Measurements from ENCODE around the gene NUP188. TPM values are rescaled to one million over a fixed set of nuclear protein-coding genes. Genes with fewer than 3 reads are reported as not detected.

Gene NUP188
- total RNA-seq, 2 donors from 2014 or later: 34.6 to 88.6 TPM

GRCh38 chr9:129007035-129007765 is 59.7 kb downstream of the NUP188 start:
- peak overlapping the region; percentile 13 to 40 for H3K27ac ChIP-seq
- no peak for TF ChIP-seq POLR2A (IDR thresholded peaks at IDR 0.05)
- TF ChIP-seq, protein P1, sequence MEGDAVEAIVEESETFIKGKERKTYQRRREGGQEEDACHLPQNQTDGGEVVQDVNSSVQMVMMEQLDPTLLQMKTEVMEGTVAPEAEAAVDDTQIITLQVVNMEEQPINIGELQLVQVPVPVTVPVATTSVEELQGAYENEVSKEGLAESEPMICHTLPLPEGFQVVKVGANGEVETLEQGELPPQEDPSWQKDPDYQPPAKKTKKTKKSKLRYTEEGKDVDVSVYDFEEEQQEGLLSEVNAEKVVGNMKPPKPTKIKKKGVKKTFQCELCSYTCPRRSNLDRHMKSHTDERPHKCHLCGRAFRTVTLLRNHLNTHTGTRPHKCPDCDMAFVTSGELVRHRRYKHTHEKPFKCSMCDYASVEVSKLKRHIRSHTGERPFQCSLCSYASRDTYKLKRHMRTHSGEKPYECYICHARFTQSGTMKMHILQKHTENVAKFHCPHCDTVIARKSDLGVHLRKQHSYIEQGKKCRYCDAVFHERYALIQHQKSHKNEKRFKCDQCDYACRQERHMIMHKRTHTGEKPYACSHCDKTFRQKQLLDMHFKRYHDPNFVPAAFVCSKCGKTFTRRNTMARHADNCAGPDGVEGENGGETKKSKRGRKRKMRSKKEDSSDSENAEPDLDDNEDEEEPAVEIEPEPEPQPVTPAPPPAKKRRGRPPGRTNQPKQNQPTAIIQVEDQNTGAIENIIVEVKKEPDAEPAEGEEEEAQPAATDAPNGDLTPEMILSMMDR (IDR thresholded peaks at IDR 0.05): no peak
- TF ChIP-seq POLR2AphosphoS5 (IDR thresholded peaks at IDR 0.05): no peak
- H3K27me3 ChIP-seq (replicated peaks; ENCODE audit: insufficient read depth): no peaks in the 10 kb centered on the region
- 74% methylated on average over 14 of the region's 14 CpGs for WGBS
- no peaks in the 10 kb centered on the region for H3K4me1 ChIP-seq (replicated peaks)
- intact Hi-C loops (cut with DNase I): no loop called here
- H3K36me3 ChIP-seq: no peaks in the 10 kb centered on the region
- no peak for DNase-seq (ENCODE audit: low spot score)
- no peak overlapping the region for H3K4me3 ChIP-seq
- no peaks in the 10 kb centered on the region for H3K9me3 ChIP-seq

- TF ChIP-seq POLR2AphosphoS5 (IDR thresholded peaks at IDR 0.05): no peak
- no peak for TF ChIP-seq POLR2A (IDR thresholded peaks at IDR 0.05)
- TF ChIP-seq, protein P1 (IDR thresholded peaks at IDR 0.05): no peak
- peaks cover 0 to 7% of the 10 kb centered on the region in 2 donors for H3K36me3 ChIP-seq
These were observed 60.4 kb downstream of the NUP188 start for GRCh38 chr9:129007766-129008468.

GRCh38 chr9:129008469-129008965 is 61.0 kb downstream of the NUP188 start:
- WGBS: 84% methylated on average over 6 of the region's 6 CpGs
- no peaks in the 10 kb centered on the region for H3K27me3 ChIP-seq (replicated peaks; ENCODE audit: insufficient read depth)
- intact Hi-C loops (cut with DNase I): no loop called here

More at GRCh38 chr9:129007766-129008468, 60.4 kb downstream of the NUP188 start:
- H3K27me3 ChIP-seq (replicated peaks; ENCODE audit: insufficient read depth): no peaks in the 10 kb centered on the region
- no peak for DNase-seq (ENCODE audit: low spot score)
- 63% methylated on average over 18 of the region's 18 CpGs for WGBS
- intact Hi-C loops (cut with DNase I): no loop called here
- no peaks in the 10 kb centered on the region for H3K4me1 ChIP-seq (replicated peaks)
- H3K27ac ChIP-seq: no peak overlapping the region
- H3K4me3 ChIP-seq: no peak overlapping the region
- H3K9me3 ChIP-seq: no peaks in the 10 kb centered on the region

DNA sequence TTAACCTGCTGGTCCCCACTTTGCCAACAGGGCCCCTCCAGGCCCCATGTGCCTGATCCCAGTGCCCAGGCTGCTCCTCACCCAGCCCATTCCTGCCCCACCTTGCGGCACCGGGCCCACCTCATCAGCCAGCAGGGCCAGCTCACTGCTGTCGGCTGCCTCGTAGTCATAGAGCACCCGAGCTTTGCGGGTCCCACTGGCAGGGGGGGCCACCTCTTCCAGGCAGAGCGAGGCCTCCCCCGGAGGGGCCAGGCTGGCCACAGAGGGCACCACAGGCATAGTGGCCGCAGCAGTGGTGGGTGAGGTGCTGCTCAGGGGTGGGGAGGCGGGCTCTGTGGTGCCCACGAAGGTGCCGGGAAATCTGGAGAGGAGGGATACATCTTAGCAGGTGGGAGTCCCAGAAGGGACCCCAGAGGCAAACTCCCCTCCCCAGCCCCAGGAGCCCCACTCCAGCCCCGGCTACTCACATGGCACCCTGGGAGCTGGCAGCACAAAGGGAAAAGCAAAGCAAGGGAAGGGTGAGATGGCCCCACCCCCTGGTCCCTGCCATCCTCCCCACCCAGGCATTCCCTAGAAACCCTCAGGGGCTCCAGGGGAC is 61.6 kb downstream of the NUP188 start:
- 83% methylated on average over 13 of the region's 13 CpGs for WGBS

More at GRCh38 chr9:129008469-129008965, 61.0 kb downstream of the NUP188 start:
- H3K4me1 ChIP-seq (replicated peaks): no peaks in the 10 kb centered on the region
- TF ChIP-seq, protein P1 (IDR thresholded peaks at IDR 0.05): no peak
- no peak for TF ChIP-seq POLR2A (IDR thresholded peaks at IDR 0.05)
- no peak for TF ChIP-seq POLR2AphosphoS5 (IDR thresholded peaks at IDR 0.05)
- no peak overlapping the region for H3K4me3 ChIP-seq
- DNase-seq (ENCODE audit: low spot score): no peak
- H3K36me3 ChIP-seq: peaks cover 0 to 13% of the 10 kb centered on the region in 2 donors
- H3K9me3 ChIP-seq: no peaks in the 10 kb centered on the region
- H3K27ac ChIP-seq: no peak overlapping the region

More for the DNA sequence above, 61.6 kb downstream of the NUP188 start:
- Histone ChIP-seq H3K4me3 (no peak overlapping the region), H3K36me3 (peaks cover 0 to 18% of the 10 kb centered on the region in 2 donors), H3K27ac (no peak overlapping the region), H3K27me3 (replicated peaks; ENCODE audit: insufficient read depth) (no peaks in the 10 kb centered on the region), H3K9me3 (no peaks in the 10 kb centered on the region), H3K4me1 (replicated peaks) (no peaks in the 10 kb centered on the region)
- TF ChIP-seq POLR2A (IDR thresholded peaks at IDR 0.05): no peak
- TF ChIP-seq POLR2AphosphoS5 (IDR thresholded peaks at IDR 0.05): no peak
- TF ChIP-seq, protein P1 (IDR thresholded peaks at IDR 0.05): no peak
- DNase-seq (ENCODE audit: low spot score): no peak
- intact Hi-C loops (cut with DNase I): no loop called here
